Skin epidermis (tissue), 12 donors: ENCODE results near the gene PA2G4.

Source experiments
- H3K27ac ChIP-seq, 21 experiments: fragments of 200-600 bp; sonication (generic) in 11 of 21; one replicate each; pipeline ENCODE4 v1.5.0; 2020; ENCODE audit warnings: mild to moderate bottlenecking in 3 of 21, inconsistent platforms in 2 of 21, moderate library complexity in 2 of 21
- H3K4me3 ChIP-seq, 7 experiments: fragments of 200-600 bp; sonication (generic) in 2 of 7; one replicate each; pipeline ENCODE4 v1.5.0; 2020; ENCODE audit warnings: inconsistent platforms in 2 of 7, mild to moderate bottlenecking in 2 of 7, moderate library complexity in 1 of 7

Gene PA2G4

DNA sequence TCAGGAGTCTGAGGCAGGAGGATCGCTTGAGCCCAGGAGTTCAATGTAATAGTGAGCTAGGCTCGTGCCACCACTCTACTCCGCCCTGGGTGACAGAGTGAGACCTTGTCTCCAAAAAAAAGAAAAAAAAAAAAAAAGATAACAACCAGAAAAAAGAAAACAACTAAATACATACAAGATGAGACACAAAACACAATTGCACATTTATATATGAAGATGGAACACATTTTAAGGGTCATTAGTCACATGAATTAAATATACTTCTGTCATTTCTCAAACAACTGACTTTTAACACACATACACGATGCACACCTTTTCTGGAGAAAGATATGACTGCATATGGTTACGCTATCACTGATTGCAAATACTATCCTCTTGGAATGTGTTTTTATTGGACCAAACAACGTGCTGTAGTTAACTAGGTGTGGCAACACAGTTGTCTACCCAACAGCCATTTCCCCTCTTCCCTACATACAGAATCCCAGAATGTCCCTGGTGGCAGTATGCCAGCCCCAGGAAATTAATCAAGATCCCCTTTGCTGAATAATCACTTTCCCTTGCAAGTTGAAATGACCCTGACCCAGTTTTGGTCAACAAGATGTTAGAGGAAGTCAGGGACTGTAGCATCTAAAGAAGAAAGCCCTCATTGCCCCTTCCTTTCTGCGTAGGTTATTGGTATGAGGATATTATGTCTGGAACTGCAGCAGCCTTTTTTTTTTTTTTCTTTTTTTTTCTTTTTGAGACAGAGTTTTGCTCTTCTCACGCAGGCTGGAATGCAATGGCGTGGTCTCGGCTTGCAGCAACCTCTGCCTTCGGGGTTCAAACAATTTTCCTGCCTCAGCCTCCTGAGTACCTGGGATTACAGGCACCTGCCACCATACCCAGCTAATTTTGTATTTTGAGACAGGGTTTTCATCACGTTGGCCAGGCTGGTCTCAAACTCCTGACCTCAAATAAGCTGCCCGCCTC lies 42.4 kb downstream of the PA2G4 start:
- Histone ChIP-seq H3K4me3 (no peak overlapping the region), H3K27ac (peak overlapping the region in 2 of 21 experiments; percentile 4 to 11)

DNA sequence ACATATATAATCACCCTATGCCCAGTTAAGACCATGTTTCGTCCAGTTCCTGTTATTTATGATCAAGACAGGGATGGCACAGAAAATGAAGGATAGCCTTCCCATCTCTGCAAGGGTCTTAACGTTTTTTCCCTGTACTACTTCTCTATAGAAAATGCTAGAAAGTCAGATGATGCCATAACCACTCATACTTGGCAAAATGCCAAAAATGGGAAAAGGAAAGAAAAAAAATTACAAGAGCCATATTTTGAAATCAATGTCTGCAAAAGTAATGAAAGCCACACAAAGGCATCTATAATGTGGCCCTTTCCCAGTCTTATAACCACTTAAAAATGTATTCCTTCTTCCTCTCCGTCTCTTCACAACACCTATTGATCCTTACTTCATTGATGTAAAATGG lies 46.2 kb downstream of the PA2G4 start:
- Histone ChIP-seq H3K27ac (peak overlapping the region in 1 of 21 experiments; percentile 14), H3K4me3 (no peak overlapping the region)

DNA sequence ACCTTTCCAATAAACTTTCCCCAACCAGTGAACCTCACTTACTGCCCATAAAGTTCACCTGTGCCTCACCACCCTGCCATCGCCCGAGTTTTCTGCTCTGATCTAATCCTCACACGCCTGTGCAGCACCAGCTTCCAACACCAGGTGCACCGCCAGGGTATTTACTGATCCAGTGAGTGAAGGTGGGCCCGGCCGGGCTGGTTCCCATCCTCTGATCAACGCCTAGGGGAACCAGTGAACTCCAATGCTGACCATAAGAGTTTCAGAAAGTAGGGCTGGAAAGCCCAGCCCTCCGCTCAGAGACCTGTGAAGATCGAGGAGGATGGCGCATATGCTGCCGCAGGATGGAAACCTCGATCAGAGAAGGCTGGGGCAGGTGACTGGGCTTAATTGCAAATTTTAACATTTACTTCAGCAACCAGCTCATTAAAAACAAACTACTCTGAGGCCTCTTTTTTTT lies 47.3 kb downstream of the PA2G4 start:
- H3K4me3 ChIP-seq = peak overlapping the region; percentile 40 to 64 (median 53)
- H3K27ac ChIP-seq = peak overlapping the region; percentile 66 to 97 (median 93)

DNA sequence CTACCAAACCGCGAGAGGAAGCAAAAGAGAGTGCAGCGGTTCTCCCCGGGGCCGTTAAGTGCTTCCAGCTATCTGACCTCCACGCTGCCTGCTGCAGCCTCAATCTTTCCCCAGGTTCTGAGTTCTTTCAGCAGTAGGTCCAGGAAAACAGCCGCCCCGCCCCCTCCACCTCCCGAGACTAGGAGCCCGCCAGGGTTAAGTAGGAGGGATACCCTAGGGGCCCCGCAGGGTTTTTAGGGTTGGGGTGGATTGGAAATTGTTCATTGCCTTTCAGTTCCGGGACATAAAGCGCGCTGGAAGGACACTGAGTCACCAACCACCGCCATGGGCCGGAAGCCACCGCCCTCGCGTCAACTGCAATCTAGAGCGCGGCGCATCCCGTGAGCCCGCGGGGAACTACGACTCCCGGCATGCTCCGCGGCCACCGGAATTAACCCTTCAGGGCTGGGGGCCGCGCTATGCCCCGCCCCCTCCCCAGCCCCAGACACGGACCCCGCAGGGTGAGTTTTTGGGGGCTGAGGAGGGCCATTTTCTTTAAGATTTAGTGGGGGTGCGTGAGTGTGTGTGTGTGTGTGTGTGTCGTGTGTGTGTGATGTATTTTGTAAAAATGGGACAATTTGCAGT lies 47.9 kb downstream of the PA2G4 start, which contains the start of gene MYL6B:
TSS of gene MYL6B (plus strand) at position 456 of the 624 bp plus-strand sequence. CDS start 1,332 bp downstream, outside the sequence.
- Histone ChIP-seq H3K4me3 (peak within 1 kb of the TSS; percentile 40 to 64 (median 53)), H3K27ac (peak within 1 kb of the TSS; percentile 66 to 97 (median 93))

DNA sequence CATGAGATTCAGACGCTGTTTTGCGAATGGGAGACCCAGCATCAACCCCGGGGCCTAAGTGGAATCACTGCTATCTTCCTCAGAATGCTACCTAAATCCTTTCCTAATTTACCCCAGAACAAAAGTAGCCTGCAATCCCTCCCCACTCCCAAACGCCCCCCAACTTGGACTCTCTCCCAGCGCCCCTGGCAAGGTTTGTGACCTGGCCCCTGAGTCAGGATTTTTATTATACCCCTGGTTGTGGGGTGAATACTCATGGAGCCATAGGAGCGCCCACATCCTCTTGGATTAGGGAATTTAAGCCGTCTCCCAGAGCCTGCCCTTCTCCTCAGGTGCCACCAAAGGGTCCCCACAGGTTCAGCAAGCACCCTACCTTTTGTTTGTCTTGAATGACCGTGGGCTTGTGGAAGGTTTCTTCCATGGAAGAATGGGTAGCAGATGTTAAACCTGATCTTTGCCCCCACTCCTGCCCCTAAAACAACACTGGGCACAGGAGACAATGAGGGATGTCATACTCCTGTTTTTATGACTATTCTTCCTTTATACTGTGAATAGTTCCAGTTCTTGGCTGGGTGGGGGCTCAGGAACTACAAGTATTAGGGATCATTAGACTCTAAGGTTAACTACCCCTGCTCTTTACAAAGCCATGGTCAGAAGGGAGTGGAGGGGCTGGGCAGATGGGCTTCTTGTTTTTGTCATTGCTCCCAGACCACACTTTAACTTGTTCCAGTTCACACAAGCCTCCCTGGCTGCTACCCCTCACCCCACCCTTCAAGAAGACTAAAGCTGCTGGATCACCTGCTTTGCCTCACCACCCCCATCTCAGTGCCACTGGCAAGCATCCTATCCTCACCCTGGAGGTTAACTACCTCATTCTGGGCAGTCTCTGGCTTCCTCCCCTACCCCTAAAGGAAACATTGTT lies 48.7 kb downstream of the PA2G4 start:
- H3K27ac ChIP-seq = peak overlapping the region in 19 of 21 experiments; percentile 68 to 97 (median 93)
- H3K4me3 ChIP-seq = peak overlapping the region; percentile 40 to 64 (median 53)

DNA sequence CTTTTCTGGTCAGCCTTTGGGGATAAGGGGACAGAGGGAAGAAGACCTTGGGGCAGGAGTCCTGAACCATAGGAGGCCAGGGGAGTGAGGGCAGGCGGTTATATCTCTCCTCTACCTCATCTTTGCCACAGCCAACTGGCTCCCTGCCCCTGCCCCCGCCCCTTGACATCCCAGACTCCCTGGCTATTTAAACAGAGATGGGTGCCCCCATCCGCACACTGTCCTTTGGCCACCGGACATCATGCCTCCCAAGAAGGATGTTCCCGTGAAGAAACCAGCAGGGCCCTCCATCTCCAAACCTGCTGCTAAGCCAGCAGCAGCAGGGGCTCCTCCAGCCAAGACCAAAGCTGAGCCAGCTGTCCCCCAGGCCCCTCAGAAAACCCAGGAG lies 49.3 kb downstream of the PA2G4 start:
- H3K27ac ChIP-seq = peak overlapping the region in 3 of 21 experiments; percentile 15 to 90 (median 25)
- no peak overlapping the region for H3K4me3 ChIP-seq

DNA sequence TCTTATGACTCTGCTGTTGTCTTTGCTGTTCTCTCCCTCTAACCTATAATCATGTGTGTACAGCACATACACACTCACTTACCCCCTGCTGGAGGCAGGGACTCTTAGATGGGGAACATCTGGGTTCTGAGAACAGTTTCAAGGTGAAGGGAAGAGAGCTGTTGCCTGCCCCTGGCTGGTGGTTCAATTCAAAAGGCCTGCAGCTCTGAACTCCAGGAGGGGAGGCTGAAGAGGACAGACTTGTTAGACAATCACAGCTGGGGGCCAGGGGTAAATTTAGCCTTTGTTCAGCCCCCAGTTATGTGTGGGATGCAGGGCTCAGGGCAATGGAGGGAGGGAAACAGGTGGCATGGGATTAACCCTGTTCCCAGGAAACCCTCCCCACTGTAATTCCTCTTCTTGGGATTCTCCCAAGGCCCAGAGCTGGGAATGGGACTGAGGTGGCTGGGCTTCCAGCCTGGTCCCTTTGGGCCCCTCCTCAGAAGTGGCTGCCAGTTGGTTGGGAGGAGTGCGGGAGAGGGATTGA lies 50.0 kb downstream of the PA2G4 start:
- Histone ChIP-seq H3K4me3 (no peak overlapping the region), H3K27ac (peak overlapping the region in 1 of 21 experiments; percentile 25)

DNA sequence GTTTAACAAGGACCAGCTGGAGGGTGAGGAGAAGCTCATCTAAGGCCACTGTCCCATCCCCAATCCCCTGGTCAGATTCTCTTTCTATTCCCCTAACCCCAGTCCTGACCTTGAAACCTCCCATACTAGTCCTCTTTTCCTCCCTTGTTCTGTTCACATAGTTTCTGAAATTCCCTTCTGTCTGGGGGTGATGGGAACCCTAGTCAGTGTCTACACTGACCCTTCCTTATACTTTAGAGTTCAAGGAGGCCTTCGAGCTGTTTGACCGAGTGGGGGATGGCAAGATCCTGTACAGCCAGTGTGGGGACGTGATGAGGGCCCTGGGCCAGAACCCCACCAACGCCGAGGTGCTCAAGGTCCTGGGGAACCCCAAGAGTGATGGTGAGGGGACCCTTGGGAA lies 50.5 kb downstream of the PA2G4 start:
- no peak overlapping the region for H3K4me3 ChIP-seq
- H3K27ac ChIP-seq = no peak overlapping the region

DNA sequence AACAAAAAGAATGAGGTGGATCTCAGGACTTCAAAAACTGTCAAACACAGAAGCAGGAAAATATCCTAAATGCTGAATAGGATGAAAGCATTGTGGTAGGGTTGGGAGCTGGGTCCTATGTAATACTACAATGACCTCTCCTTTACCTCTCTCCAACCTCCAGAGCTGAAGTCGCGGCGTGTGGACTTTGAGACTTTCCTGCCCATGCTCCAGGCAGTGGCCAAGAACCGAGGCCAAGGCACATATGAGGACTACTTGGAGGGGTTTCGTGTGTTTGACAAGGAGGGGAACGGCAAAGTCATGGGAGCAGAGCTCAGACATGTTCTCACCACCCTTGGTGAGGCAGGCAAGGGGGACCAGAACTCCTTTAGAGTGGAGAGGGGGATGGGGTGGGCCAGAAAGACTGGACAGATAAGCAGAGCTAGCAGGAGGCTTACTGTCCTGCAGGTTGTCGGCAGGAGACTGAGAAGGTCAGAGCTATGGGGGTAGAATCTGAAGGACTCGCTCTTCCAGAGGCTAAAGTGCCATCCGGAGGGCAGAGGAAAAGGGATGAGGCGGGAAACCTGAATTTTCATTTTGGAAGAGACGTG lies 51.0 kb downstream of the PA2G4 start:
- no peak overlapping the region for H3K4me3 ChIP-seq

DNA sequence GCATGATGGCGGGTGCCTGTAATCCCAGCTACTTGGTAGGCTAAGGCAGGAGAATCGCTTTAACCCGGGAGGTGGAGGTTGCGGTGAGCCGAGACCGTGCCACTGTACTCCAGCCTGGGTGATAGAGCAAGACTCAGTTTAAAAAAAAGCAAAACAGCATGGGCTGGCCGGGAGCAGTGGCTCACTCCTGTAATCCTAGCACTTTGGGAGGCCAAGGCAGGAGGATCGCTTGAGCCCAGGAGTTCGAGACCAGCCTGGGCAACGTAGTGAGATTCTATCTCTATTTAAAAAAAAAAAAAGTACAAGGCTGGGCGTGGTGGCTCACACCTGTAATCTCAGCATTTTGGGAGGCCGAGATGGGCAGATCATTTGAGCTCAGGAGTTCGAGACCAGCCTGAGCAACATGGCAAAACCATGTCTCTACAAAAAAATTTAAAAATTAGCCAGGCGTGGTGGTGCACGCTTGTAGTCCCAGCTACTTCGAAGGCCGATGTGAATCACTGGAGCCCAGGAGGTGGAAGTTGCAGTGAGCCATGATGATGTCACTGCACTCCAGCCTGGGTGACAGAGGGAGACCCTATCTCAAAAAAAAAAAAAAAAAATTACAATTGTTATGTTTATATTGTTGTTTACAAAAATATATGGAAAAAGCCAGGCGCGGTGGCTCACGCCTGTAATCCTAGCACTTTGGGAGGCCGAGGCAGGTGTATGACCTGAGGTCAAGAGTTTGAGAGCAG lies 52.3 kb downstream of the PA2G4 start:
- H3K27ac ChIP-seq = peak overlapping the region in 20 of 21 experiments; percentile 94 to 99 (median 97)
- peak overlapping the region; percentile 64 to 79 (median 76) for H3K4me3 ChIP-seq

More for the DNA sequence above, 51.0 kb downstream of the PA2G4 start:
- H3K27ac ChIP-seq = no peak overlapping the region

DNA sequence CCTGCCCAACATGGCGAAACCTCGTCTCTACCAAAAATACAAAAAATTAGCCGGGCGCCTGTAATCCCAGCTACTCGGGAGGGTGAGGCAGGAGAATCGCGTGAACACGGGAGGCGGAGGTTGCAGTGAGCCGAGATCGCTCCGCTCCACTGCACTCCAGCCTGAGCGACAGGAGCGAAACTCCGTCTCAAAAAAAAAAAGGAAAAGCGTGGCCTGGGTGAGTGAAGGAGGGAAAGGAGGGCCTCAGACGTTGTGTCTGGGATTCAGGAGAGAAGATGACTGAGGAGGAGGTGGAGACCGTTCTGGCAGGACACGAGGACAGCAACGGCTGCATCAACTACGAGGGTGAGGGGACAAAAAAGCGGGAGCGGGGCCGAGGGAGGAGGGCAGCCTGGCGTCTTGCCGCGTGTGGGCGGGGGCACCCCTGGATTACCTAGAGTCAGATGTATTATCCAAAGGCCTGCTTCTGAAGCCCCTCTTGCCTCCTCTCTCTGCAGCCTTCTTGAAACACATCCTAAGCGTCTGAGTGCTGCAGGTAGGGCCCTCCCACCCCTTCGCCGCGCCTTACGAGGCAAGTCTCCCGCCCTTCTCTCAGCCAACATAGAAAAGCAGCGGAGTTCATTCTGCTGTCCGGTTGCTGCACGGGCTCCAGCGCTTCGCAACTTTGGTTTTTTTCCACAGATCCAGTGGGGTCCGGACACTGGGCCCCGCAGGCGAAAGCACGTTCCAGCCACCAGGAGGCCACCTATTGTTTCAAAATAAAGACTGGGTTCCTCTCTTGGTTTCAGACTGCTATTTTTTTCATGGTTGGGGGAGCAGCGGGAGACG lies 53.1 kb downstream of the PA2G4 start:
- H3K4me3 ChIP-seq = peak overlapping the region; percentile 64 to 79 (median 76)
- peak overlapping the region in 20 of 21 experiments; percentile 94 to 99 (median 97) for H3K27ac ChIP-seq

DNA sequence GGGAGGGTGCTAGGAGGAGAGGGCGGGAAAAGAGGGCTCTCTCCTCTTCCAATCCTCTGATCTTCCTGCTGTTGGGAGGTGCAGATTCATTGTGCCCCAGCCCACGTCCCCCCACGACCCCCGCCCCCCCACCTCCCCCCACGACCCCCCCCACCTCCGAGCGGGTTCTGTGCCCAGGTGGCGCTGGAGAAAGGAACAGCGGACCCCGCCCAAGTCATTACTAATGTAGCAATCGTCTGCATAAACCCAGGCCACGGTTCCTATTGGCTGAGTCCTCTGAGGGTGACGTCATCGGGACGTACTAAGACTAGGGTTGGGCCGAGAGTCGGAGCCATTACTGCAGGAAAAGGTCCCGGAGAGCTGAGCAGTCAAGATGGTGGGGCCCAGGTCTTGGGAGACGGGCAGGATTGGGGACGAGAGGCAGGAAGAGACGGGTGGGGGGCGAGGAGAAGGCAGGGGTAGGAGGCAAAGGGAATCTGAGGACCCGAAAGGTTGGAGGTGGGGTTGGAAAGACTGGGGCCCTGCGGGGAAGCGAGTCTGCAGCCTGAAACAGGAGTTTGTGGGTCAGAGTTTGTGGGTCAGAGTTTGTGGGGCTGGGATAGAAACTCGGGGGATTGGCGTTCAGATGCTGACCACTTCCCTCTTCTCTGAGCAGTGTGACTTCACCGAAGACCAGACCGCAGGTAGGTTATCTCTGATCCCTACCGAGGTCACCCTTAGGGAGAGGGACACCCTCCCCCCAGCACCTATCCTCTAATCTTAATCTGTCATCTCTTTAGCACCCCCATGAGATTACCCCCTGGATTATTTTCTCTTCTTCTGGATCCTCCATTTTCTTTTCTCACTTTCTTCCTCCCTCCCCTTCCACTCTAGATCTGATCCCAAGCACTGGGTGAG lies 53.9 kb downstream of the PA2G4 start, which contains the start of gene MYL6:
TSS of gene MYL6 (plus strand) at position 331 of the 897 bp plus-strand sequence. CDS start at position 374, 43 bp downstream.
- Histone ChIP-seq H3K4me3 (peak within 1 kb of the TSS; percentile 64 to 79 (median 76)), H3K27ac (peak within 1 kb of the TSS; percentile 82 to 99 (median 97))

DNA sequence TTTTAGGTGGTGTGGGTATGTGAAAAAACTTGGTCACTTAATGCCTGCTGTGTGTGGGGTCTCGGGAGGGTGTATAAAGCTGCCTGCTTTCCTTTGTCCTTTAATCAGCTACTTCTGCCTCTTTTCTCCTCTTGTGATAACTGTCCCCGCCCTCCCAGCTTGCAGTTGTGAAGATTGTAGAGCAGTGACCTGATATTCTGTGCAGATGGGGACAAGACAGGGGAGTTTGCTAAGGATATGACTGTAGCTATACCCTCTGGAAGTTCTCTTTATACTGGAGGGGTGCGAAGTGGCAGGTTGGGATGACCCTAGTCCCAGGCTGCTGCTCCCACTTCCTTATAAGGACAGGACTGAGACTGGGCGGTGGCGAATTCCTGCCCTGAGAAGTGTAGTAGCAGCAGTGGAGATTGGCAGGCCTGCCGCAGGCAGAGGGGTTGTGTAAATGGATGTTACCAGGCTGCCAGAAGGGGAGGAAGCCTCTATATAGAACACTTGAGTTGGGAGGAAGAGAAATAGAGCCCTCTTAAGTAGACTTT lies 54.6 kb downstream of the PA2G4 start:
- peak overlapping the region; percentile 64 to 79 (median 76) for H3K4me3 ChIP-seq

DNA sequence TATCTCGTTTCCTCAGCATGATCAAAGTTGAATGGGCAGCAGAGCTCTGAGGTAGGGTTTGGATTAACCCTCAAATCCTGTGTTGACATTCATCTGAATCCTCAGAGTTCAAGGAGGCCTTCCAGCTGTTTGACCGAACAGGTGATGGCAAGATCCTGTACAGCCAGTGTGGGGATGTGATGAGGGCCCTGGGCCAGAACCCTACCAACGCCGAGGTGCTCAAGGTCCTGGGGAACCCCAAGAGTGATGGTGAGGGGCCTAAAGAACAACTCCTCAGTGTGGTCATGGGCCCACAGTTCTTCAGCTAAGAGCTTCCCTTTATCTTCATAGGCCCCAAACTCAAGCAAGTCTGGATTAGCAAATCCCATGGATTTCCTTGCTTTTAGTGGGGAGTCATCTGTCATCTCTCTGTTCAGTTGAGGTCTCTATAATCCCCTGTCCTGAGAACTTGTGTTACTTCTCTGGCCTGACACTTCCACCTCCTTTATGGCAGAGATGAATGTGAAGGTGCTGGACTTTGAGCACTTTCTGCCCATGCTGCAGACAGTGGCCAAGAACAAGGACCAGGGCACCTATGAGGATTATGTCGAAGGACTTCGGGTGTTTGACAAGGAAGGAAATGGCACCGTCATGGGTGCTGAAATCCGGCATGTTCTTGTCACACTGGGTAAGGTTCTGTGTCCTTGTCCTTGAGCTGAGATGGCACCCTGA lies 55.3 kb downstream of the PA2G4 start:
- Histone ChIP-seq H3K4me3 (peak overlapping the region; percentile 64 to 79 (median 76)), H3K27ac (peak overlapping the region in 20 of 21 experiments; percentile 94 to 99 (median 97))

More for the DNA sequence above, 54.6 kb downstream of the PA2G4 start:
- peak overlapping the region; percentile 82 to 99 (median 97) for H3K27ac ChIP-seq
